NCI-H146 treated with DMSO at 0.1 percent for 48 hours (cell line): ENCODE measurements around the gene NUB1.

Experiments used
- DNase-seq: peaks from one replicate; lab custom pipeline; 2025; ENCODE audit not compliant: unreplicated experiment; lab: John Stamatoyannopoulos, UW

Gene NUB1

GRCh38 chr7:151343516-151343915 is 1.9 kb downstream of the NUB1 start:
- no peak for DNase-seq

GRCh38 chr7:151345576-151346469 is 4.2 kb downstream of the NUB1 start:
- no peak for DNase-seq

- no peak for DNase-seq
Observed at GRCh38 chr7:151346470-151346769, 4.8 kb downstream of the NUB1 start.

- no peak for DNase-seq
Observed at GRCh38 chr7:151347200-151347599, 5.6 kb downstream of the NUB1 start.

GRCh38 chr7:151348970-151349369 is 7.4 kb downstream of the NUB1 start:
- no peak for DNase-seq

GRCh38 chr7:151349507-151349853 is 7.9 kb downstream of the NUB1 start:
- DNase-seq, result no peak

GRCh38 chr7:151351027-151351426 is 9.4 kb downstream of the NUB1 start:
- no peak for DNase-seq

- DNase-seq, result no peak
Observed at GRCh38 chr7:151351967-151352366, 10.4 kb downstream of the NUB1 start.

- DNase-seq, result no peak
Observed at GRCh38 chr7:151352512-151352911, 10.9 kb downstream of the NUB1 start.

- no peak for DNase-seq
Observed at GRCh38 chr7:151361193-151361959, 19.8 kb downstream of the NUB1 start.

- DNase-seq, result no peak
Observed at GRCh38 chr7:151363182-151363581, 21.6 kb downstream of the NUB1 start.

GRCh38 chr7:151366166-151366879 is 24.7 kb downstream of the NUB1 start:
- no peak for DNase-seq

GRCh38 chr7:151366880-151367222 is 25.2 kb downstream of the NUB1 start:
- no peak for DNase-seq

- no peak for DNase-seq
Observed at GRCh38 chr7:151367284-151367683, 25.7 kb downstream of the NUB1 start.

GRCh38 chr7:151368136-151368571 is 26.5 kb downstream of the NUB1 start:
- DNase-seq, result peak; percentile 24

GRCh38 chr7:151371266-151371665 is 29.7 kb downstream of the NUB1 start:
- DNase-seq, result no peak

GRCh38 chr7:151372612-151373265 is 31.1 kb downstream of the NUB1 start:
- DNase-seq, result no peak

- no peak for DNase-seq
Observed at GRCh38 chr7:151373599-151373998, 32.0 kb downstream of the NUB1 start.

- DNase-seq, result no peak
Observed at GRCh38 chr7:151374139-151374538, 32.5 kb downstream of the NUB1 start.

- no peak for DNase-seq
Observed at GRCh38 chr7:151374726-151375125, 33.1 kb downstream of the NUB1 start.

- DNase-seq, result no peak
Observed at GRCh38 chr7:151375530-151376217, 34.1 kb downstream of the NUB1 start.
